EL (cell line): ENCODE data around the gene PIPOX.

ENCODE experiments used
- DNase-seq: peaks from one replicate; pipeline ENCODE4 v3.0.0-alpha.2; 2016

Gene PIPOX, protein sequence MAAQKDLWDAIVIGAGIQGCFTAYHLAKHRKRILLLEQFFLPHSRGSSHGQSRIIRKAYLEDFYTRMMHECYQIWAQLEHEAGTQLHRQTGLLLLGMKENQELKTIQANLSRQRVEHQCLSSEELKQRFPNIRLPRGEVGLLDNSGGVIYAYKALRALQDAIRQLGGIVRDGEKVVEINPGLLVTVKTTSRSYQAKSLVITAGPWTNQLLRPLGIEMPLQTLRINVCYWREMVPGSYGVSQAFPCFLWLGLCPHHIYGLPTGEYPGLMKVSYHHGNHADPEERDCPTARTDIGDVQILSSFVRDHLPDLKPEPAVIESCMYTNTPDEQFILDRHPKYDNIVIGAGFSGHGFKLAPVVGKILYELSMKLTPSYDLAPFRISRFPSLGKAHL

GRCh38 chr17:29042679-29043538, at the start of gene PIPOX:
Gene PIPOX (plus strand): TSS chr17:29043141. CDS start chr17:29043226, 85 bp downstream.
- DNase-seq, result peak; percentile 59

GRCh38 chr17:28993645-28994426, 49.1 kb upstream of the PIPOX start:
- DNase-seq, result no peak

DNA sequence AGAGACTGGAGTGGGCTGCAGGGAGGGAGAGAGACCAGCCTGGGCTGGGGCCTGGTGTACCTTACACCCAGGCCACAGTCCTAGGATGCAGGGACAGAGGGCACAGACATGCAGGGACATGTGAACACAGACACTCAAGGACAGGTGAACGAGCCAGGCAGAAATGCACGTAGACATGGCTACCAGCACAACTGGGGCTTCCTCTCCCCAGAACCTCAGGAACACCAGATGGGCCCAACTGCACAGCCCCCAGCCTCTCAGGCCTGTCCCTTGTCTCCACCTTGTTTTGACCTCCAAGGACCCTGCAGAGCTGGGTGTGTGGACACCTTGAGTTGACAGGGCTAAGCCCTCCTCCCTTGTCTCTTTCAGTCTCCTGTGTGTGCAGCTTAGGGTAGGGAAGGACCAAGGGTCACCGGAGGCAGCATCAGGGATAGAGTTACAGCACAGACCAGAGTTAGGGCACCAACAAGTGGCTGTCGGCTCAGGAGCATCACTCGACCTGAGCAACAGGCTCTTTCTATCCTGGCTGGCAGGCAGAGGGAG, 46.3 kb upstream of the PIPOX start:
- no peak for DNase-seq

GRCh38 chr17:28997806-28998205, 45.1 kb upstream of the PIPOX start:
- no peak for DNase-seq

- no peak for DNase-seq
Measured at GRCh38 chr17:28999206-28999605, 43.7 kb upstream of the PIPOX start.

GRCh38 chr17:29000973-29001372, 42.0 kb upstream of the PIPOX start:
- no peak for DNase-seq

DNA sequence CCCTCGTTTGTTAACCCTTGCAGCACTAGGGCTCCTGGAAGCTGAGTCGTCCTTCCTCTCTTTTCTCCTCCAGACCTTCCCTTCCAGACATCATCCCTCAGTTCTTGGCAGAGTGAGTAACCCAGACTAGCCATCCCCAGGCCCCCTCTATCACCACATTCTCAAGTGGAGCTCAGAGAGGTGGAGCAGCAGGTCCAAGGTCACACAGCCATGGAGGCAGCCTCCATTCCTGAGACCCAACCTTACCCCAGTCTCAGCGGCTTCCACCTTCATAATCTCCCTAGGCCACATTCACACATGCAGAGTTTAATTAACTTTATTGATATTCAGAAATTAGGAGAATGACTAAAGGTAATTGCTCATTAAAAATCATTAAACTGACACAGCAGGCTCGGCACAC, 40.1 kb upstream of the PIPOX start:
- no peak for DNase-seq

DNA sequence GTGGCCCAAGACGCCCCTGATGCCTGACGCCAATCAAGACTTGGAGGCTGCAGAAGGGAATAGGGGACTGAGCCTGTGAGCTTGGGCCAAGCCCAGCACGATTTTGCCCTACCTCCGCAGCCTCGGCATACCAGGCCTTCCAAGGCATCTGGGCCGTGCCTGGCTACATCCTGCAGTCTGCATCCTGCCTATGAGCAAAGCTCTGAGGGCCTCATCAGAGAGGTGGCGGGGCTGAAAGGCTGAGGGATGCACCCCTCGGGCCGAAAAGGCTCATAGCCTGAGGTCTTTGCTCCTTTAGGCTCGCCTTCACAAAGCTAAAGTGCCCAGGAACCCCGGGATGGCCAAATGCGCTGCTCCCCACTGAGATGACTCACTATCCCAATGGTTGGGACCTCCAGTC, 39.7 kb upstream of the PIPOX start:
- DNase-seq, result no peak

GRCh38 chr17:29004081-29004692, 38.8 kb upstream of the PIPOX start:
- no peak for DNase-seq

- peak; percentile 62 for DNase-seq
Measured at GRCh38 chr17:29005936-29006511, 36.9 kb upstream of the PIPOX start, which contains the start of gene SEZ6. Gene SEZ6 (minus strand): TSS chr17:29006033. CDS start chr17:29005869, 164 bp downstream.

GRCh38 chr17:29007456-29007855, 35.5 kb upstream of the PIPOX start:
- DNase-seq, result no peak

DNA sequence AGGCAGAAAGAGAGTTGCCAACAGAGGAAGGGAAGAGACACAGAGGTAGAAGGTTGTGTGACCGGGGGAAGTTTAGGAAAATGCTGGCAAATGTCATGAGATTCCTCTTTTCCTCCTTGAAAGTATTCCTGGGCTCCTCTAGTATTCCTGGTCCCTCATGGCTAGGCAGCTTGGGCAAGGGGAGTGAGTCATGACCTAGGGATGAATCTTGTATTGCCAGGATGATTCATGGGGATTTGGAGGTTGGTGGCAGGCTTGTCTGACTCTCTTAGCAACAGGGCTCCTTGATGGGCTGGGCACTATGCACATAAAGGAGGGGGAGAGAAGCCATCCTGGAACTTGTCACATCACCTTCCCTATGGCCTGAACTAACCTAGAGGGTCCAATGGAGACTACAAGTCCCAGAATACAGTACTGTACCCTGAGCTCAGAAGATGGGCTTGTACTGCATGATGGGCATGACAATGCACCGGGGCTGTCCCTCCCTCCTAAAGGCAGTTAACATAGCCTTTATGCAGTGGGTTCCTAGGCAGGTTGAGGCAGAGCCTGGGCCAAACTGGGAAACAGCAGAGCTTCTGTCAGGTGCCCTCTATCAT, 35.0 kb upstream of the PIPOX start:
- DNase-seq, result peak; percentile 70

DNA sequence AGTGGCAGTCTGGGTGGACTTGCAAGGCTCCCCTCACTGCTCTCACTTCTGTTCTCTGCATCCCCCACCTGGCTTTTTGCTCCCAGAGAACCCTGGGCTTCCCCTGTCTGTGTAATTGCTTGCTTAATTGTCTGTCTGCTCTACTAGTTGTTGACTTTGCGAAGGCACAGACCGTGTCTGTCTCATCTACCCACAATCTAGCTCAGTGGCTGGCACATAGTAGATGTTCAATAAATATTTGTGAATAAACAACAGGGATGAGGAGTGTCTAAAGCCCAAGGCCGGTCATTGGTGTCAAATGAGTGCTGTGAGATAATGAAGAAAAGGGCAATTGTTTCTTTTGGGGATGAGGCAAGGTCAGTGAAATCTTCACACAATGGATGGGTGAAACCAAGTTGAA, 34.4 kb upstream of the PIPOX start:
- no peak for DNase-seq

DNA sequence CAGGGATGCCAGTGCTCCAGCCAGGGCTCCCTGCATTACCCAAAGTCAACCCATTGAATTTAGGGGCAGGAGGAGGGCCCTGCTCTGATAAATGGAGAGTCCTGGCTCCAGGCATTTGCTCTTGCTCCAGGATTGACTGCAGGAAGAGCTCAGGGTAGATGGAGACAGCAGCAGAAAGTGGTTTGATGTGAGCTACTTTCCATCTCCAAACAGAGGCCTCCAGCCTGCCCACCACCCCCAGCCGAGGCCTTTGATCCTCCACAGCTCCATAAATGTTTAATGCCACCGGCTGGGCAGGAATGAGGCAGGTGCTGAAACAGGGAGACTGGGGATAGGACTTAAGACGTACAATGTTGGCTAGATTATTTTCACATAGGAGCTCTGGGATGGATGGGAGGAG, 32.8 kb upstream of the PIPOX start:
- DNase-seq, result no peak

- DNase-seq, result no peak
Measured at GRCh38 chr17:29010586-29010985, 32.4 kb upstream of the PIPOX start.

DNA sequence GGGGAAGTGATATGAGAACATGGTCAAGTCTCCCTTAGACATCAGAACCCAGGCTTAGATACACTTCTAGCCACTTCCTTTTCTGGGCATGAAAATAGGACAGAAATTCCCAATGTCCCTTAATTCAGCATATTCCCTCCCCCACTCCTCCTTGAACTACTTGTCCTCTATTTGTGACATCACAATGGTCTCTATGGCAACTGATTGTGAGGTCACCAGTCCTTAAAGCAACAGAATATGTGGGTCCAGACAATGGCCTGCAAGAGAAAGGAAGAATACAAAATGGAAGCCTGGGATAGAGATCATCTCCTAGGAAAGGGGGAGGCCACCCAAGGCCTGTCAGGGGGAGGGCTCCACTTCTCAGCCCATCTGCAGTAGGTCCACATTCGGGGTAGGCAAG, 30.4 kb upstream of the PIPOX start:
- no peak for DNase-seq

DNA sequence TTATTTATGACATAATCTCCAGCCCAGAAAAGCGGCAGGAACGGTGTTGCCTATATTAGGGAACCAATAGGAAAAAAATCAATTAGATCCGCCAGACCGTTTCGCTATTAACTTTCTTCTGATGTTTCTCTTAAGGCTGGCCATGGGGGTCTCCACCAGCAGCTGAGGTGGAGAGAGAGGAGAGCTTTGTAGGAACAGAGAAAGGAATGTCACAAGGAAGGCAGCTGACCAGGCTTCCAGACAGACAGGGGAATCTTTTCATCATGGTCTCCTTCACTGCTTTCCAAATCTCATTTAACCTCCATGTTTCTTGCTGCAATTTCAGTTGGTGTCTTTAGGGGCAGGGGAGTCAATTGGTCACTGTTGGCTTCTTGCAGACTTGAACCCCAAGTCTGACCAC, 28.2 kb upstream of the PIPOX start:
- DNase-seq, result no peak

- DNase-seq, result no peak
Measured at GRCh38 chr17:29016345-29017210, 26.4 kb upstream of the PIPOX start.

GRCh38 chr17:29018788-29019474, 24.0 kb upstream of the PIPOX start:
- no peak for DNase-seq
